ENCODE measurements around the gene PDLIM3.
"Not testable (repeated sequence)": the region's sequence is repeated elsewhere in the genome, so short reads cannot be mapped to it uniquely, and the experiment has no call there.

The PDLIM3 gene

DNA sequence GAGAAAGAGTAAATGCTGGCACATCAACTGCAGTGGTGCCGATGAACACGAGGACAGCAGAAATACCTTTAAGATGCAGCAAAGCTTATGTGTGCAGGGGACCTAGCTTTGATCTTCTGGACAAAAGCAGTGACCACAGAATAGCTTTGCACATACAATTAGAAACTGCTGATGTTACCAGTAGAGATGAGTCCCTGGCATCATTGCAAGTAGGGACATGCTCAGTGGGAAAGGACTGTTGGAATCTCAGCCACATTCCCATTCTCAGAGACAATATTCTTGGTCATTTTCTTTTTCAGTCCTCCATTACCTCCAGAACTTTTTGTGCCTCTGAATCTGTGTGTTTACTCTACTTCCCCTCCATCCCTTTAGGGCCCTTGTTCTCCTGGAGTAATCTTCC lies 16.9 kb upstream of the PDLIM3 start:
- DNase-seq: no peak

- DNase-seq: no peak
Measured at GRCh38 chr4:185550933-185551332, 15.6 kb upstream of the PDLIM3 start.

DNA sequence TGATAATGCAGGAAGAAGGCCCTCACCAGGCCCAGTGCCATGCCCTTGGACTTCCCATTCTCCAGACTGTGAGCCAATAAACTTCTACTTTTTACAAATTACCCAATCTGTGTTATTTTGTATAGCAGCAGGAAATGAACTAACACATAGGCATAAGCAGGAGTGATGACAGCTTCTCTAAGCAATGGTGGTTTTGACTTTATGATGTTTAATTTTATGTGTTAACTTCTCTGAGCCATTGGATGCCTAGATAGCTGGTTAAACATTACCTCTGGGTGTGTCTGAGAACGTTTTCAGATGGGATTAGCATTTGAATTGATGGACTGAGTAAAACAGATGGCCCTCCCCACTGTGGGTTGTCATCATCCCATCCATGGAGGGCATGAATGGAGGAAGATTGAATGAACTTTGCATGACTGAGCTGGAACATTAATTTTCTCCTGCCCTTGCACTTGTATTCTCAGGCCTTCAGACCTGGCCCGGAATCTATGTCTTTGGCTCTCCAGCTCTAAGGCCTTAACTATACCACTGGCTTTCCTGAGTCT lies 13.9 kb upstream of the PDLIM3 start:
- no peak for DNase-seq

DNA sequence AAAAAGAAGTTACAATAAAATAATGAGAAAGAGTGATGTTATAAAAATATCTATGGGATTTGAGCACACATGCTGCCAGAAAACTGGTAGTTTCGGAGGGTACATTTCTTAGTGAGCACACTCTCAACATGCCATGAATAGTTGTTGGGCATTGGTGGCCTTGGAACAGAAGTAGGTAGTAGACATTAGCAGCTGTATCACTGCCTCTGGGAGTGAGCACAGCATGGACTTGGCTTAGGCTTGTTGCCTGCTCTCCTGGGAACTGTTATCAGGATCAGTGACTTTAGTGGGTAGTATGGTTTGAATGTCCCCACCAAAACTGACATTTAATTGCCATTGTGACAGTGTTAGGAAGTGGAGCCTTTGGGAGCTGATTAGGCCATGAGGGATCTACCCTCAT lies 13.3 kb upstream of the PDLIM3 start:
- no peak for DNase-seq

GRCh38 chr4:185546335-185546734 lies 11.0 kb upstream of the PDLIM3 start:
- no peak for DNase-seq

- DNase-seq: no peak
Measured at GRCh38 chr4:185542626-185543315, 7.5 kb upstream of the PDLIM3 start.

DNA sequence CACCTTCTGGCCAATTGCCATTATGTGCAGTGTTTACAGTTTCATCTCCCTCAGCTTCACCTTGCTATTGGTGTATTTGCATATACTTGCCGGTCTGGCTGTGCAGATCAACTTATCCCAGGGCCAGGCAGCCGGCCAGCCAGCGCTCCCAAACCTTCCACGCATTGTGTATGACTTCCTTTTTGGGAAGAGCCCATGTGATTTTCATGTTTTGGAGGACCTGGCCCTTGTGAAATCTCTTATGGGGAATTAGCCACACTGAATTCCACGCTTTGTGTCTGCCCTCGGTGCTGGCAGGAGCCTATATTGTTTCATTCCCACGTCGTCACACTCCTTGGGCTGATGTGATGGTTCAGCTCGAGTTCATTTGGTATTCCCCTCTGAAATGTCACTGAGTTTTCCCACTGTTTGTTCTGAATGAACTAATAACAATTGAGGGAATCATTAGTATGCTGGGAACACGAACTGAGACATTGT lies 6.0 kb upstream of the PDLIM3 start:
- DNase-seq: no peak

- no peak for DNase-seq
Measured at GRCh38 chr4:185540487-185541120, 5.3 kb upstream of the PDLIM3 start.

GRCh38 chr4:185540040-185540439 lies 4.7 kb upstream of the PDLIM3 start:
- DNase-seq: no peak

DNA sequence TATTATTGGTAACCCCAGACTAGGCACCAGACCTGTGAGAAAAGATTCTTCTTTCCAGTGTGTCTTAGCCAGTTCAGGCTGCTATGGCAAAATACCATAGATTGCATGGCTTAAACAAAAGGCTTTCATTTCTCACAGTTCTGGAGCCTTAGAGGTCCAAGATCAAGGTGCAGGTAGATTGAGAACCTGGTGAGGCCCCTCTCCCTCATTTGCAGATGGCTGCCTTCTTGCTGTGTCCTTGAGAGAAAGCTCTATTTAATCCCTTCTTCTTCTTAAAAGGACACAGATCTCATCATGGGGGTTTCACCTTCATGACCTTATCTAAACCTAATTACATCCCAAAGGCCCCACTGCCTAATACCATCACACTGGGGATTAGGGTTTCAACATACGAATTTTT lies 3.5 kb upstream of the PDLIM3 start:
- no peak for DNase-seq

DNA sequence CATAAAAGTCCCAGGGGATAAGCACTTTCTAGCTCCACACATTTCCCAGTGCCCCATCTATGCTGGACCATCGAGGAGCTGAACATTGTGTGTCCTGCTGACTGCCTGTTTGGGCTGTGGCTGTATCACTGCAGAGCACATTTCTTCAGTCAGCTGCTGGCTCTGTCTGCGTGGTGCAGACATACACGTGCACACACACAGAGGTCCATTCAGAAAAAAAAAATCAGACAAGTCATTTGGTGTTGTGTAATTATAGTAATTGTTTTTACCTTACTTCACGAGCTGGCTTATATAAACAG lies 1.1 kb upstream of the PDLIM3 start:
- no peak for DNase-seq

- DNase-seq: no peak
Measured at GRCh38 chr4:185535612-185536410, 504 bp upstream of the PDLIM3 start.

DNA sequence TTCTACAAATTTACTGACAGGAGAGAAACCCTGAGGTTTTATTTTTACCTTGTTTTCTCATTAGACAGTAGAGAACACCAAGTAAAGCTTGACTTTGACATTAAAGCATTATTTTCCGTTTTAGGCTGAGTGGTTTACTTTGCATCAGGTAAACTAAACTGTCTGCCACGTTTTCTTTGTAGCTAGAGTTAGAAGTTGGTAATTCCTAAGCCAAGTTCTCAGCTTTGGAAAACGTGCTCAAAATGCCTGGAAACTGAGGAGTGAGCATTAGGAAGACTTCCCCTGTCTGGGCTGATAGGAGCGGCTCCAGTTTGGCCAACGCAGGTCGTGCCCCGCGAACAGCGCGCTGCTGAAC lies 819 bp downstream of the PDLIM3 start:
- no peak for DNase-seq

DNA sequence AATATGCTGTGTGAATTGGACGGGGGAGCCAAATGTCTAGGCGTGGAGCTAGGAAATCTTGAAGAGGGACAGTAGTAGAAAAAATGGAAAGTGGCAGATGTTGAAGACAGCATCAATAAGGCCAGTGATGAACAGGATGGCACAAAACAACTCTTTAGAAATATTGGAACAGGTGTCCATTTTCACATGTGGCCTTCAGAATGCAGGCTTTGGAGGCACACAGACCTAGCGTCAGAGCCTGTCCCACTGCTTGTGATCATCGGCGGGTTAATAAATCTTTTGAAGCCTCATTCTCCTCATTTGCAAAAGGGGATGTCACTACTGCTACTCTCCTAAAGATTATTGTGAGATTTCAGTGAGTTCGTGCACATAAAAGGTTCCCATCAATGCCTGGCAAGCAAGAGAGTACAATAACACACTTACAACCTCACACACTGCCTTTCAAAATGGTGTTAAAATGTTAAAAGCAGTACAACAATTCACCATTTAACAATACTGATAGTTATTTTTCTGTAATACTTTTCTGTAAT lies 2.4 kb downstream of the PDLIM3 start:
- DNase-seq: no peak

- DNase-seq: no peak
Measured at GRCh38 chr4:185532293-185532692, 3.0 kb downstream of the PDLIM3 start.

DNA sequence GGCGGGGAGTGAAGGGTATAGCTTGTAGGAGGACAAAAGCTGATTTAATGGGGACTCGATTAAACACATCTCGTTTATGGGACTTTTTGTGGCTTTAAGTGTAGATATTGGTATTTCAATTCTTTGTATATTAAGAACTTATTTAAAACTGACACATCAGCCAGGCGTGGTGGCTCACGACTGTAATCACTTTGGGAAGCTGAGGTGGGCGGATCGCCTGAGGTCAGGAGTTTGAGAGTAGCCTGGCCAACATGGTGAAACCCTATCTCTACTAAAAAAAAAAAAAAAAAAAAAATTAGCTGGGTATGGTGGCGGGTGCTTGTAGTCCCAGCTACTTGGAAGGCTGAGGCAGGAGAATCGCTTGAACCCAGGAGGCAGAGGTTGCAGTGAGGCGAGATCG lies 3.7 kb downstream of the PDLIM3 start:
- not testable (repeated sequence) for DNase-seq

- DNase-seq: no peak
Measured at GRCh38 chr4:185529413-185529812, 5.9 kb downstream of the PDLIM3 start.

DNA sequence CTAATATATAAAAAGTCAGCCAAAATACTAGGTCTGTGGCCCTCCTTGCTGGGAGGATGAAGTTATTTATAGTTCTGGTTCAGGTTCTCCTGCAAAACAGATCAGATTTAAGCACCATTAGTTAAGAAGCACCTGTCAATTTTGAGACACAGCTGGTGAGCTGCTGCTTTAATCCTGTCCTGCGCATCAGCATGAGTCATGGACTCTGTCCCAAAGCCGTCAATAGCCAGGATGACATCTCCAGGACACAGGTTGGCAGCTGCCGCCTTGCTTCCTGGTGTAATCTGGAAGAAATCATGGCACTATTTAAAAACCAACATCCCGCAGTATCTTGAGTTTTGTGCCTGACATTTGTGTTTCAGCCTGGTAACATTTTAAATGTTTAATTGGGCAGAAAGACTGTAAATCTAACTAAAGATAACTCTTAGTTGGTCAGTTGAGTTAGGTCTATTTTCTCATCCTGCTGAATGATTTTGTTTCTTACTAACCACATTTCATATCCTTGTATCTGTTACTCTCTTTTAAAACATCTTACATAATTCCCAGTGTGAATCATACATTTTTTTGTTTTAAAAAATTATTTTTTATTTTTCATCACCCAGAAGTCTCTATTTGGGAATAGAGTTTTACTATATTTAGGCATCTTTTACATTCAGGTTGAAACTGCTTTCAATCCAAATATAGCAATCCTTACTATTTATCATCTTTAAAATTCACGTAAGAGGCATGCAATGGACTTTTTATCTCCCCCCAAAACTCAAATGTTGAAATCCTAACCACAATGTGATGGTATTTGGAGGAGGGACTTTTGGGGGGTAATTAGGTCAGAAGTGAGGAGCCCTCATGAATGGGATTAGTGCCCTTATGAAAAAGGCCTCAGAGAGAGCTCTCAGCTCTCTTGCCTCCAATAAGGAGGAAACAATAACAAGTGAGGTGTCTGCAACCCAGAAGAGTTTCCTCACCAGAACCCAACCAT lies 10.1 kb downstream of the PDLIM3 start:
- DNase-seq: no peak

DNA sequence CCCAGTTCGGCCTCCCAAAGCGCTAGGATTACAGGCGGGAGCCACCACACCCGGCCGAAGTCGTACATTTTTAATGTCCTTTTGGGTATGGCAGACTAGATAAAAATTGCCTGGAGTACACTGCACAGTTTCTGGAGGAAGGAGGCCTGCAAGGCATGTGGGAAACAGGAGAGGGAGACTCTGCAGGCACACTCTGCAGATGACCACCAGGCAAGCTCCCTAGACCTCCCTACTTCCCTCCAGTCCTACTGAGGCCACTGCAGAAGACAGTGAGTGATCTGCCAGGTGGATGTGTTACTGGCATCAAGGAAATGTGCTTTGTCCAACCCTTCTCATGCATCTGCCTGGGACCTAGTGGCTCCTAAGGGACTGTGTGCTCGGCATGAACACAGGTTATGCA lies 11.4 kb downstream of the PDLIM3 start:
- no peak for DNase-seq

DNA sequence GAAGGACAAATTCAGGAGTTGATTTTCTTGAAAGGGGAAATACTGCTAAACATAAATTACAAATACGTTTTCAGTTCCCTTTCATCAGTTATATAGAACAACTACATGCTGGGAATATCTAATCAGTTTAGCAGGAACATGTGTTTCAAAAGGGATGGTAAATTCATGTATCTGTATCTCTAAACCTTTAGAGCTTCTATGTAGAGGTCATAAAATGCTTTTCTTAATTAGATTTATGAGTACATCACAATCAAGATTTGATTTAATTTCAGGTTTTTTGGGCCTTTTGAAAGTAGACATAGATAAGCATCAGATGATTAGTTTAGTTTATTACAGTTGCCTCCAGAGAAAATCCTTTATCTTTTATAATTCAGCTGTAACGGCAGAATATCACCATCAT lies 12.9 kb downstream of the PDLIM3 start:
- no peak for DNase-seq

DNA sequence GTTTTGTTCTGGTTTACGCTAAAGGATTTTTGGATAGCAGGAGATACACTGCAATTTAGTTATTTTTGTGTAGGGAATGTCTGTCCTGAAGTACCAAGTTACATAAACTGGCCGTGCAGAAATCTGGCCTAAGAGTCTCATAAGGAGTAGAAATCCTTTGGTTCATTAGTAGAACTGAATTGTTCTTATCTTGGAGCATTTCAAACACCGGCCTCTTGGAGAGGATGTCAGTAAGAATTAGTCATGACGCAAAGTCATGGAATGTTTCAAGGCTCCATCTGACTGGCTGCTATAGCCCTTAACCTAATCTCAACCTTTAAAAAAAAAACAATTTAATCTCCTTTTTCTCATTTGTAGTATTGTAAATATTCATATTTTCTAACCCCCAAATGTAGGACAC lies 15.2 kb downstream of the PDLIM3 start:
- DNase-seq: no peak

GRCh38 chr4:185518494-185518893 lies 16.8 kb downstream of the PDLIM3 start:
- no peak for DNase-seq

DNA sequence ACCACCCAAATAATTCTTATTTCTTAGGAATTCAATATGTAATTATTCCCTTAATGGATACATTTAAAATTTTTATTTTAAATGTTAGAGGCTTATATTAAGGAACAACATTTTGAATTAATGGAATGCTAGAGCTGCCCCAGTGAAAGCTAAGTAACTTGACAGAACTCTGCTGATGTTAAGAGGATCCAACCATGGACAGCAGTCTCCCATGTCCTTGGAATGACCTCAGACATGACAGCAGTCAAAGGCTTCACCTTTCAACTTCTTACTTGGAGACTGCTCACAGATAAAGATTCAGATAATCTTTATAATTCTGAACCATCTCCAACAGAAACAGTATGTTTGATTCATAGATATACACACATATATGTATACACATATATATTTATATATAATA lies 17.2 kb downstream of the PDLIM3 start:
- DNase-seq: no peak
